Measurements from ENCODE around the gene GTPBP8.

GTPBP8 gene

GRCh38 chr3:112984485-112984884 lies 6.3 kb upstream of the GTPBP8 start:
- in situ Hi-C loops (cut with MboI; ENCODE audit: low pct_unique_long_range_greater_than_20kb, low sequenced_read_pairs), result loop anchor here (25.0 kb wide), 1 partner anchor 247 kb away; no protein-coding TSS in a partner anchor
- DNase-seq, result no peak

DNA sequence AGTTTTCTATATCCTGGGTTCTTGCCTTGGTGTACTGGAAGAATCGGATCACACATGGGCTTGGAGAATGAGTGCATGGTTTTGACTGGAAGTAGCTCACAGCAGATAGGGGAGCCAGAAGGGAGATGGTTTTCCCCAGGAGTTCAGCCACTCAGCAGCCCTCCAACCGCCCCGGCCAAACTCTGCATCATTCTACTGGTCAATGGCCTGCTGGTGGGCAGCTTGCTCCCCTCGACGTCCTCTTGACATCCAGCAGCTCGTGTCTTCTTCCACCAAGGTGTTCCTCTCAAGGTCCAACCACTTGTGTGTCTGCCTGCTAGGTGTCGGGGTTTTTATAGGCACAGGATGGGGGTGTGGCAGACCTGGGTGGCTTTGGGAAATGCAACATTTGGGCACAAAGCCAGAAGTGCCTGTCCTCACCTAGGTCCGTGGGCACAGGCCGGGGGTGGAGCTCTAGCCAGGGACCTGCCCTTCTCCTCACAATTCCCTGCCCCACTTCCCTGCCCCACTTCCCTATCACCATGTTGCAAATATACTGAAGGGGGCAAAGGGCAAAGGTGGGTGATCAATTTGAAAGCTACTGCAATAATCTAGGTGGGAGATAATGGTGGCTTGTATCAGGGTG lies 3.0 kb upstream of the GTPBP8 start:
- in situ Hi-C loops (cut with MboI; ENCODE audit: low pct_unique_long_range_greater_than_20kb, low sequenced_read_pairs), result loop anchor here (25.0 kb wide), 1 partner anchor 251 kb away; no protein-coding TSS in a partner anchor
- no peak for DNase-seq

GRCh38 chr3:112995800-112996199 lies 5.0 kb downstream of the GTPBP8 start:
- in situ Hi-C loops (cut with MboI; ENCODE audit: low pct_unique_long_range_greater_than_20kb, low sequenced_read_pairs), result loop anchor here (25.0 kb wide), 1 partner anchor 258 kb away; no protein-coding TSS in a partner anchor
- no peak for DNase-seq

DNA sequence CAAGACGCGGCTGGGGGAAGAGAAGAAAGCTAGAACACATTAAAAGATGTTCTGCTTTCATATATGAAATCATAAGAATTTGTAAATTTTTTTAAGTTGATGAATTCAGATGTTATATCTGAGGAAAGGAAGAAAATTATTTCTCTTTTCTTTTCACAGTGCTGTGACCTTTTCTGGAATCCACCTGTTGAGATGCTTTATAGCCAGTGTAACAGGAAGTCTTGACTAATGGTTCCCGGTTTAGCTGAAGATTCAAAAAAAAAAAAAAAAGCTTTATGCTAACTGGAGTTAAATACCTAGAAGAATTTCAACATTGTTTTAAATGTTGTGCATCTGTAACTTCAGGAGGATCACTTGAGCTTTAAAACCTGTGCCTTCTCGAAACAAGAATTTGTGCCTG lies 9.9 kb downstream of the GTPBP8 start:
- in situ Hi-C loops (cut with MboI; ENCODE audit: low pct_unique_long_range_greater_than_20kb, low sequenced_read_pairs), result no loop called here
- no peak for DNase-seq

DNA sequence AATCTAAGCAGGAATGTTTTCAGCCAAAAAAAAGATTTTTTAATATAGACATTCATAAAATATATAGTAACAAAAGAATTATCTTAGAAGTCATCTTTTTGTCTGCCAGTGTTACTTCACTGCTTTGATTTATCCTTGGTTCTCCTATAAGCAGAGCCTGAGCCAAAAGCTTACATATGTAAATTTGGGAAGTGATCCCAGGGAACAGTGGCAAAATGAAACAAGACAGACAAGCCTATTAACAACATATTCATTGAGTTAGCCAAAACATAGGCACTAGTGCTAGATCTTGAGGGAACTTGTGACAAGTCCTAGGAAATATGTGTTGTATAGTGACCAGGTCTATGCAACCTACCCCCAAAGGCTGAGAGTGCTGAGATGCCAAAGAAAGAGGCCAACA lies 11.3 kb downstream of the GTPBP8 start:
- no peak for DNase-seq
- in situ Hi-C loops (cut with MboI; ENCODE audit: low pct_unique_long_range_greater_than_20kb, low sequenced_read_pairs), result no loop called here

DNA sequence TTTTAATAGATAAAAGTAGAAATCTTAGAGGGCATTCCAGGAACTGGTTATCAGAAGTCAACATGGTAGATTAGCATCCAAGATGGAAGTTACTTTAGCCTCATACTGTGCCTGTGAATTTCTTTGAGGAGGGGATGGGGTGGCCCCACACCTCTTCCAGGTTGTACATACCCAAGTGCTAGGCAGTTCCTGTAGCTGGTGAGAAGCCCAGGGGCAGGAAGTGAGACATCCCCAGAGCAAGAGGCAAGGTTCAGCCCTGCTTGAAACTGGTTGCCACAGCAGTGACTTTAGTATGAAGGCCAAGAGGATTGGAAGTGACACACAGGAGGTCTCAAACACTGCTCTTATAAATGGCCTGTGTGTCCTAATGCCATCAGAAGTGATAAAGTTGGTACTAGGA lies 11.9 kb downstream of the GTPBP8 start:
- DNase-seq, result no peak
- in situ Hi-C loops (cut with MboI; ENCODE audit: low pct_unique_long_range_greater_than_20kb, low sequenced_read_pairs), result no loop called here

- in situ Hi-C loops (cut with MboI; ENCODE audit: low pct_unique_long_range_greater_than_20kb, low sequenced_read_pairs), result no loop called here
- DNase-seq, result no peak
Measured at GRCh38 chr3:113005611-113006010, 14.8 kb downstream of the GTPBP8 start.

DNA sequence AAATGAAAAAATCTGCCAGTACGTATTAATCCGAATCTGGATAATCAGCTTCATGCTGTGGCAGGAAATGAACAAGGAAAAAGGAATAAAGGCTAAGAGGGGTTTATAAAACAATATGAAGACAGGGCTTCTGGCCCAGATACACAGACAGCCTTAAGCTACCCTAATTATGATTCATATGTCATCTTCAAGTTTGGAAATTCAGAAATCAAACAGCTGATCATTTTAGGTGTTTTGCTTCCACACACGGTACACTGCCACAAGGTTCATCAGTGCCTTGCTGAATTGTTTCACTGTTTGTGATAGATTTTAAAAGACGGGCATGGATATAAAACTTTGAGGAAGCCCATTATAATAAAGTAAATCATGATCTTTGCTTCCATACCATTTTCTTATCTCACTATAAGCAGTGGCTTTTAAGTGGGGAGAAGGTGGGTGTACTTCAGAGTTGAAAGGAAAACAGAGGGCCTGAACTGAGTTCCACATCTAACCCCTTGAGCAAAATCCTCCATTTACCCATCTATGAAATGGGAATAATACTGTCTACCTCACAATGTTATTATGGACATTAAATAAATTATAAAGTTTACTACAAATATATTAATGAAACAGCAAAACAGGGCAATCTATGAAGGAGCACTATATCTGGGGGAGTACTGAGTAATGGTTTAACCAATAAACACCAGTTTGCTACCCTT lies 15.7 kb downstream of the GTPBP8 start:
- DNase-seq, result no peak
- in situ Hi-C loops (cut with MboI; ENCODE audit: low pct_unique_long_range_greater_than_20kb, low sequenced_read_pairs), result no loop called here

DNA sequence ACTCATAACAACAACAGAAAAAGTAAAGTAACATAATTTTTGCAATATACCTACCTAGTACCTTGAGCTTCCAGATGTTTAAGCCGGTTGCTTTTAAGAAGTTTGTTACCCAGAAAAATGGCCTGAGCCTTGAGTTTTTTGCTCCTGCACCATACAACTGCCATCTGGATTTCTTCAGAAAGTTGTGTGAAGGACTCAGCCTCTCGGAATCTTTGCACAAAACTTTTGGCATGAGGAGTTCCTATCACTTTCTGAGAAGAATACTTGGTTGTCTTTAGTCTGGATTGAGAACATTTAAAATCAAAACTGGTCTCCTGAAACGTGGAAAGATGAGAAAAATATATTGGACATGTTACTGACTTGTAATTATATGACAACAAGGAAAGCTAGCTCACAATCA lies 17.3 kb downstream of the GTPBP8 start:
- DNase-seq, result no peak
- in situ Hi-C loops (cut with MboI; ENCODE audit: low pct_unique_long_range_greater_than_20kb, low sequenced_read_pairs), result no loop called here

DNA sequence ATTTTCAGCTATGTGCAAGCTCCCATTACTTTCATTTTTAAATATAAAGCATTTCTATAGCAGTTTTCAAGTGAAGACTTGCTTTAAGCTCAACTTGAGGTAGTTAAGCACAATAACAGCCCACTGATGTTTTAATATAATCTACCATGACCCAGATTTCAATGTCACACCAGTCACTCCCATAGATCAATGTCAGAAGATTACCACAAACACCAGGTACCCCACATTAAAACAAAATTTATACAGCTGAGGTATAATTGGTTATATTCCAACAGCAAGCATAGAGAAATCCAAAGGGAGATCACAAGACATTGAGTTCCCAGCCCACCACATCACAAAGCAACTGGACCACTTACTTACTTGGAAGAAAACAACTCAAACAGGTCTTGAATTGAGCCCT lies 22.8 kb downstream of the GTPBP8 start:
- no peak for DNase-seq
- in situ Hi-C loops (cut with MboI; ENCODE audit: low pct_unique_long_range_greater_than_20kb, low sequenced_read_pairs), result no loop called here

DNA sequence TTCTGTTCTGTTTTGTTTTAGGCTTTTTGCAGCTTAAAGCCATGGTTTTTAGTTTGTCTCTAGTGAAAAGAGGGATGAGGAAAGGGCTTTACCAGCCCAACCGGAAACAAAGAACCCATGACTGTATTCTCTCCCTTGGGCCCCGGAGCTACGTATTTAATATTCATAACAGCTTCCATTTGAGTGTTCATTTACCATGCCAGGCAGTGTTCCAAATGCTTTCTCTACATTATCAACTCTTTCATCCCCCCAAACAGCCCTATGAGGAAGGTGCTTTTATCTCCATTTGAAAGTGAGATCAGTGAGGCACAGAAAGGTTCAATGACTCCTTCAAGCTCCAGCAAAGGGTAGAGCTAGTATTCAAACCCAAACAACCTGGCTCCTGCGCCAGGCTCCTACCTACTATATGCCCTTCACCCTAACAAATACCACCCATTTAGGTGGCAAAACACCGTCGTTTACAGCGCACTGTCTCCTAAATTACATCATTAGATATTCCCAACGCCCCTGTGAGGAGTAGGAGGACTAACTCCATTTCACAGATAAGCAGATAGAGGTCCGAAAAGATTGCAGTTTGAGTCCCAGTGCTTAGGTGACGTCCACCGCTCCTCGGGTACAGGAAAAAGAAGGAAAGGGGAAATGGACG lies 27.9 kb downstream of the GTPBP8 start:
- no peak for DNase-seq

GRCh38 chr3:113019182-113020137 lies 28.7 kb downstream of the GTPBP8 start:
- DNase-seq, result peak; percentile 84
- in situ Hi-C loops (cut with MboI; ENCODE audit: low pct_unique_long_range_greater_than_20kb, low sequenced_read_pairs), result no loop called here

More for the DNA sequence above, 27.9 kb downstream of the GTPBP8 start:
- in situ Hi-C loops (cut with MboI; ENCODE audit: low pct_unique_long_range_greater_than_20kb, low sequenced_read_pairs), result no loop called here

GRCh38 chr3:113021471-113021870 lies 30.7 kb downstream of the GTPBP8 start:
- DNase-seq, result no peak
- in situ Hi-C loops (cut with MboI; ENCODE audit: low pct_unique_long_range_greater_than_20kb, low sequenced_read_pairs), result no loop called here

DNA sequence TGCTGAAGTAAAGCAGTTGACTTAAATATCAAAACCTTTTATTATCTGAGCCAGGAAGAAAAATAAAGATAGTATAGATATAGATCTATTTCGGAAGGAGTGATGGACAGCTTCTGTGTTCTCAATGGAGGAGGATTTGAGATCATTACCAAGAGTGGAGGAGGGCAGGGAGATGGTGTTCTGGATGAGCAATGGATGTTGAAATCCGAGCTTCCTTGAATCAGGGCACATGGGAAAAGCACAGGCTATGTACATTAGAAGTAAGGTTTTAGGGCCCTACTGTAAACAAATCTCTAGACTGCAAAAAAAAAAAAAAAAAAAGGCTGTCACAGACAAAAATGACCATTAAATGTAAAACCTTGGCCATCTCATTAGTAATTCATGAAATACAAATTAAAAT lies 43.2 kb downstream of the GTPBP8 start:
- DNase-seq, result no peak

GRCh38 chr3:113035387-113035982 lies 44.7 kb downstream of the GTPBP8 start:
- peak; percentile 69 for DNase-seq
- in situ Hi-C loops (cut with MboI; ENCODE audit: low pct_unique_long_range_greater_than_20kb, low sequenced_read_pairs), result no loop called here

More for the DNA sequence above, 43.2 kb downstream of the GTPBP8 start:
- in situ Hi-C loops (cut with MboI; ENCODE audit: low pct_unique_long_range_greater_than_20kb, low sequenced_read_pairs), result no loop called here

- DNase-seq, result no peak
- in situ Hi-C loops (cut with MboI; ENCODE audit: low pct_unique_long_range_greater_than_20kb, low sequenced_read_pairs), result no loop called here
Measured at GRCh38 chr3:113038328-113038727, 47.5 kb downstream of the GTPBP8 start.

DNA sequence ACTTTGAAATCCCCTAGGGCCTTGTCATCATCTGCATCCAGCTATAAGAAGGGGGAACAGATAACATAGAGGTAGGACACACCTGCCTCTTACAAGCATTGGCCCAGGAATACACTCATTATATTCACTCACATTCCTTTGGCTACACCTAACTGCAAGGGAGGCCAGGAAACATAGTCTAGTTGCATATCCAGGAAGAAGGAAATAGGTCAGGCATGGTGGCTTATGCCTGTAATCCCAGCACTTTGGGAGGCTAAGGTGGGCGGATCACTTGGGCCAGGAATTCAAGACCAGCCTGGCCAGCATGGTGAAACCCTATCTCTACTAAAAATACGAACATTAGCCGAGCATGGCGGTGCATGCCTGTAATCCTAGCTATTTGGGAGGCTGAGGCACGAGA lies 48.8 kb downstream of the GTPBP8 start:
- no peak for DNase-seq
- in situ Hi-C loops (cut with MboI; ENCODE audit: low pct_unique_long_range_greater_than_20kb, low sequenced_read_pairs), result no loop called here

DNA sequence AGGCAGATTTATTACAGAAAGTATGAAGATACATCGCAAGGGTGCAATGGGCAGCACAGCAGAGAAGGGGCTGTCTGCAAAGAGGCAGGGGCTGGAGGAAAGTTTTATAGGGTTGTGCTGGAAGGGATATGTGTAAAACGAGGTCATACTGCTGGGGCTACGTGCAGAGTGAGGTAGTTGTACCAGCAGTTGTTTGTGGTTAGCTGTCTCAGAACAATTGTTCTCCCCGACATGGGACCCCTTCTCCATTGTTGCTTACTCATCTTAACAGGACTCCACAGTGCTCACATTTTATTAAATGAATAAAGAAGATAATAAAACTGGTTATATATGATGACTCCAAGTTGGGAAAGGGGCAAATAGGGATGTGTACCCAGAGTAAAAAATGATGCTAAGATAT lies 49.4 kb downstream of the GTPBP8 start:
- in situ Hi-C loops (cut with MboI; ENCODE audit: low pct_unique_long_range_greater_than_20kb, low sequenced_read_pairs), result no loop called here
- DNase-seq, result no peak

GRCh38 chr3:113043686-113044085 lies 52.9 kb downstream of the GTPBP8 start:
- in situ Hi-C loops (cut with MboI; ENCODE audit: low pct_unique_long_range_greater_than_20kb, low sequenced_read_pairs), result no loop called here
- DNase-seq, result no peak

Measured in KBM-7 (cell line).